IPS-18a (cell line): ENCODE measurements around the gene LRRC32.

Experiments
- H3K27ac ChIP-seq: one replicate; pipeline ENCODE4 v1.5.1; 2013; ENCODE audit warnings: low read length
- H3K27me3 ChIP-seq: one replicate; pipeline ENCODE4 v1.6.1; 2013; ENCODE audit warnings: mild to moderate bottlenecking, low read length; ENCODE audit not compliant: control insufficient read depth, insufficient read depth
- H3K36me3 ChIP-seq: one replicate; pipeline ENCODE4 v1.6.1; 2013; ENCODE audit warnings: low read depth, low read length; ENCODE audit not compliant: control insufficient read depth
- H3K4me1 ChIP-seq: one replicate; pipeline ENCODE4 v1.6.1; 2013; ENCODE audit warnings: low read depth, low read length; ENCODE audit not compliant: control insufficient read depth
- H3K4me3 ChIP-seq: one replicate; pipeline ENCODE4 v1.5.1; 2013; ENCODE audit warnings: low read length
- H3K9ac ChIP-seq: one replicate; pipeline ENCODE4 v1.6.1; 2013; ENCODE audit warnings: mild to moderate bottlenecking, low read length, moderate library complexity
- H3K9me3 ChIP-seq: one replicate; pipeline ENCODE4 v1.6.1; 2013; ENCODE audit warnings: low read depth, low read length; ENCODE audit not compliant: control insufficient read depth

Gene LRRC32

GRCh38 chr11:76658651-76659650, 11.6 kb downstream of the LRRC32 start:
- H3K27ac ChIP-seq, result no peak overlapping the region
- no peak overlapping the region for H3K9ac ChIP-seq
- H3K9me3 ChIP-seq, result no peaks in the 10 kb centered on the region
- no peaks in the 10 kb centered on the region for H3K36me3 ChIP-seq
- H3K27me3 ChIP-seq, result no peaks in the 10 kb centered on the region
- H3K4me1 ChIP-seq, result no peaks in the 10 kb centered on the region
- no peak overlapping the region for H3K4me3 ChIP-seq

DNA sequence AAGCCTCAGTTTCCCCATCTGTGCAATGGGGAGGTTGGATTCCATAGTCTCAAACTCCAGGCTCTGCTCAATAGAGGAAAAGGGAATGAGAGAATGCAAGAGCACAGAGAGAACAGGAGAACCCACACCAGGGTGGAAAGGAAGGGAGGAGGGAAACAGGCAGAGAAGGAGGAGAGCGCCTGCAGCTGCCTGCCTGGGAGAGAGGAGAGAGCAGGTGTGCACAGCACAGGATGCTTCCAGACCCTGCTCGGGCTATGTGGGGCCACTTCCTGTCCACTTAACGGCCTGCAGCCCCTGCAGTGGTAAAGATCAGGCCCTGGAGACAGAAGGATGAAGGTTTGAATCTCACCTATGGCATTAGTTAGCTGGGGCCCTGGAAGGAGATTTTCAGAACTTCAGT, 12.3 kb downstream of the LRRC32 start:
- Histone ChIP-seq H3K4me3 (no peak overlapping the region), H3K4me1 (no peaks in the 10 kb centered on the region), H3K9me3 (no peaks in the 10 kb centered on the region), H3K36me3 (no peaks in the 10 kb centered on the region), H3K27me3 (no peaks in the 10 kb centered on the region), H3K27ac (no peak overlapping the region), H3K9ac (no peak overlapping the region)

DNA sequence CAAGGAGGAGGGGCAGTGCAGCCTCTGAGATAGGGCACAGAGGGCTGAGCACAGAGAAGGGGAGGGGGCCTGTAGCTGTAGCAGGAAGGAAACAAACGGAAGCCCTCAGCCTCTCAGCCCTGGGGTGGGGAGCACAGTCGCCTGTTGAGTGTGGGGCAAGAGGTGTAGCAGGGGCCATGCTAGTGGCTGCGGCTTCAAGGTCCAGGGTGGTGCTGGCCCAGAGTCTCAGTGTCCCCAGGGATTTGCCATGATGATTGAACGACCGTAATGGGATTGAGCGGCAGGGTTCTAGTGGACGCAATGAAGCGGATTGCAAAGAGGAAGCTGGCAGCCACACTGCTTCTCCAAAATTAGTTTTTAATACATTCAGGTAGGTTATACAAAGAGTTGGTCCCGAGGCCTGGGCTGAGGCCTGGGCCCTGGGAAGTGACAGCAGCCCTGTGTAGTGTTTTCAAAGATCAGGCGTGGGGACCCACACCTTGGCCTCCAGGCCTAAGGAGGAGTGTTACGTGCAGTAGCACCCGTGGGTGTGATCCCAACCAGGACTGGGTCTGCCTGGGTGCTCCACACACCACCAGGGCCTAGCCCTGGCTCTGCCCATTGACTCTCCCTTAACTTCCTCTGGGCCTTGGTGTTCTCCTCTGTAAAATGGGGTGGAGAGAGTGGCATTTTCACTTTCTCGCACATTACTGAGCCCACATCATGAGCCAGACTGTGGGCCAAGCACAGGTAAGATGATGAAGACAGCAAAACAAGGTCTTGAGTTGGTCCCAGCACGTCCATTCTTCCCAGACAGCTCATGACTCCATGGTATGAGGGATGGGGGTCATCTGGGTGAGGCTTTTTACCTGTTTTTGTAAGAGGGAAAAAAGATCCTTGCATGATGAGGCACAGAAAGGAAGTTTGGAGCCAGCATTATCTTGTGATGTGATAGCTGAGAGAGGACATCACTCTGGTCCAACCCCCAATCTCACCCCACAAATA, 13.1 kb downstream of the LRRC32 start:
- H3K4me3 ChIP-seq, result no peak overlapping the region
- H3K27ac ChIP-seq, result no peak overlapping the region
- no peaks in the 10 kb centered on the region for H3K9me3 ChIP-seq
- H3K27me3 ChIP-seq, result no peaks in the 10 kb centered on the region
- H3K9ac ChIP-seq, result no peak overlapping the region
- H3K4me1 ChIP-seq, result no peaks in the 10 kb centered on the region
- H3K36me3 ChIP-seq, result no peaks in the 10 kb centered on the region

- Histone ChIP-seq H3K36me3 (no peaks in the 10 kb centered on the region), H3K4me1 (no peaks in the 10 kb centered on the region), H3K9me3 (no peaks in the 10 kb centered on the region), H3K4me3 (no peak overlapping the region), H3K27ac (no peak overlapping the region), H3K27me3 (no peaks in the 10 kb centered on the region), H3K9ac (no peak overlapping the region)
These were observed 13.9 kb downstream of the LRRC32 start for GRCh38 chr11:76656571-76657081.

DNA sequence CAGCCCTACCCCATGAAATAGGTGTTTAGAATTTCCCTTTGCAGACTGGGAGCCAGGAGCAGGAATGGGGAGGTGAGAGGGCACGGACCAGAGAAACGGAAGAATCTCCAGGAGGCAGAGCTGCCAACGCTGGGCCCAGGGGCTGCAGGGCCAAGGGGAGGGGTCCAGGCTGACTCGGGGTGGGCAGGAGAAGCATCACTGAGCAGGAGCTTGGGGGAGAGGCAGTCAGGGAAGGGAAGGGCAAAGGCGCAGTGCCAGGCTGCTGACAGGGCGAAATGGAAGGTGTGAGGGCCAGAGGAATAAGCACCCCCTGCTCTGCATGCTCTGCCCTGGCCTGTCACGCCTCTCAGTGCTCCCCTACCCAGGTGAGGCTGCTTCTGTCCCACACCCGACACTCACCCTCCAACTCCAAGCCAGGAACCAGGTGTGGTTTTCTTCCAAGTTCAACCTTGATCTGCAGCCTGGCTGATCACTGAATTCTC, 14.5 kb downstream of the LRRC32 start:
- Histone ChIP-seq H3K4me1 (no peaks in the 10 kb centered on the region), H3K9me3 (no peaks in the 10 kb centered on the region), H3K9ac (no peak overlapping the region), H3K36me3 (no peaks in the 10 kb centered on the region), H3K4me3 (no peak overlapping the region), H3K27me3 (no peaks in the 10 kb centered on the region), H3K27ac (no peak overlapping the region)

- Histone ChIP-seq H3K4me1 (no peaks in the 10 kb centered on the region), H3K9ac (no peak overlapping the region), H3K27me3 (no peaks in the 10 kb centered on the region), H3K36me3 (no peaks in the 10 kb centered on the region), H3K27ac (no peak overlapping the region), H3K9me3 (no peaks in the 10 kb centered on the region), H3K4me3 (no peak overlapping the region)
These were observed 15.0 kb downstream of the LRRC32 start for GRCh38 chr11:76655501-76656049.

DNA sequence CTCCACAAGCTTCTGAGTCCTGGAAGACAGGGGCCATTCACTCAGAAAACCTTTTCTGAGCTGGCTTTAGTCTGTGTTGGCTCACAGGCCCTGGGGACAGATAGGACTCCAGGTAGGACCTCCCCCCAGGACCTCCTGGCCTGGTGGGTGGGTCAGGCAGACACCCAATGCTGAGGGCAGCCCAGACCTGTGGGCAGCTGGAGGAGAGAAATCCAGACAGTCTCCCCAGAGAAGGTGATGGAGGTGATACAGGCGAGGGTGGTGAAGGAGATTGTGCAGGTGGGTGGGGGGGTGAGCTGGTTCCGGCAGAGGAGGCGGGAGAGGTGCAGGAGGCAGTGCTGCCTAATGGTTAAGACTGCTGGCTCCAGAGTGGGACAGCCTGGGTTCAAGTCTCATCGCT, 15.6 kb downstream of the LRRC32 start:
- H3K9ac ChIP-seq, result no peak overlapping the region

GRCh38 chr11:76654298-76654851, 16.2 kb downstream of the LRRC32 start:
- no peaks in the 10 kb centered on the region for H3K4me1 ChIP-seq
- no peaks in the 10 kb centered on the region for H3K27me3 ChIP-seq
- no peaks in the 10 kb centered on the region for H3K36me3 ChIP-seq
- no peak overlapping the region for H3K4me3 ChIP-seq
- no peak overlapping the region for H3K27ac ChIP-seq
- H3K9me3 ChIP-seq, result no peaks in the 10 kb centered on the region
- no peak overlapping the region for H3K9ac ChIP-seq

More for the DNA sequence above, 15.6 kb downstream of the LRRC32 start:
- Histone ChIP-seq H3K36me3 (no peaks in the 10 kb centered on the region), H3K4me1 (no peaks in the 10 kb centered on the region), H3K9me3 (no peaks in the 10 kb centered on the region), H3K27ac (no peak overlapping the region), H3K4me3 (no peak overlapping the region), H3K27me3 (no peaks in the 10 kb centered on the region)

DNA sequence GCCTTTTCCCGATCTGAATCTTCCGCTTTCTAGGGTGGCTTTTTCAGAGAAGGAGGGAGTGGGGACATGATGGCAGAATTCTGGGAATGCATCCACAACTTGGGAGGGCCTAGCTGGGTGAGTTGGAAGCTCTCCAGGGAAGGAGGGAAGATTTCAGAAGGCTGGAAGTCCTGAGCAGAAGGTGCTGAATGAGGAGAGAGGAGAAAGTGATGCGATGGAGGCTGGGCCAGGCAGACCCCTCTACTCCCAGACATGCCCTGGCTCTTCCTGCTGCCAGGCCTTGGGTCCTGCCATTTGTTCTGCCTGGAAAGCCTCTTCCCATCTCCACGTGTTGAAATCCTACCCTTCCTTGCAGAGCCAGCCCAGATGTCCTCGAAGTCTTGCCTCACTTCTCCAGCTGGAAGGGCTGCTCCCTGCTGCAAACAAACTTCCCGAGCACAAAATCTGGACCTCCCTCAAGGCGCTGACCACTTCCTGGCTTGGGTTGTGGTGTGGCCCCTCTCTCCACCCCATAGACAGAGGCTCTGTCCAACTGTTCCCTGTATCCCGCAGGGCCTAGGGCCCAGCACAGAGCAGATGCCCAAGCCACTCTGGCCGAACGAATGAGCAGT, 16.8 kb downstream of the LRRC32 start:
- Histone ChIP-seq H3K4me3 (no peak overlapping the region), H3K9me3 (no peaks in the 10 kb centered on the region), H3K36me3 (no peaks in the 10 kb centered on the region), H3K4me1 (no peaks in the 10 kb centered on the region), H3K27ac (no peak overlapping the region), H3K27me3 (no peaks in the 10 kb centered on the region), H3K9ac (no peak overlapping the region)

- Histone ChIP-seq H3K9ac (no peak overlapping the region), H3K36me3 (no peaks in the 10 kb centered on the region), H3K4me1 (no peaks in the 10 kb centered on the region), H3K27ac (no peak overlapping the region), H3K9me3 (no peaks in the 10 kb centered on the region), H3K27me3 (no peaks in the 10 kb centered on the region), H3K4me3 (no peak overlapping the region)
These were observed 17.4 kb downstream of the LRRC32 start for GRCh38 chr11:76653012-76653673.
